Stimulated activated naive CD8-positive, alpha-beta T cell treated with anti-CD3 and anti-CD28 coated beads, Interleukin-15, amount 100 ng/mL, for 72 hours (primary cell): ENCODE results near the gene TMIGD2.
A peak's percentile ranks its signal among the peaks of the same experiment; 100 is the strongest.

ENCODE experiments used
- ATAC-seq: fragments of 150-1000 bp; cut with Tn5 transposase; 2 replicates; pipeline ENCODE4 v1.10.0; 2021; ENCODE audit warnings: mild to moderate bottlenecking, moderate library complexity
- DNase-seq, 2 donors: peaks; one replicate each; pipeline ENCODE4 v3.0.0; 2021 to 2022
- H3K27ac Mint-ChIP-seq, 2 donors: one replicate each; pipeline ENCODE4 v1.8.0; 2022; ENCODE audit warnings: mild to moderate bottlenecking in 2 of 2, mixed read lengths in 2 of 2, moderate library complexity in 2 of 2
- H3K27me3 Mint-ChIP-seq: one replicate; pipeline ENCODE4 v1.8.0; 2022; ENCODE audit warnings: mixed read lengths
- H3K4me1 Mint-ChIP-seq: one replicate; pipeline ENCODE4 v1.8.0; 2022; ENCODE audit warnings: mild to moderate bottlenecking, mixed read lengths
- H3K4me3 Mint-ChIP-seq, 2 donors: one replicate each; pipeline ENCODE4 v1.8.0; 2022; ENCODE audit warnings: mild to moderate bottlenecking in 2 of 2, mixed read lengths in 2 of 2, moderate library complexity in 1 of 2
- H3K9me3 Mint-ChIP-seq, 2 donors: one replicate each; pipeline ENCODE4 v1.8.0; 2022; ENCODE audit warnings: mixed read lengths in 2 of 2

The TMIGD2 gene

DNA sequence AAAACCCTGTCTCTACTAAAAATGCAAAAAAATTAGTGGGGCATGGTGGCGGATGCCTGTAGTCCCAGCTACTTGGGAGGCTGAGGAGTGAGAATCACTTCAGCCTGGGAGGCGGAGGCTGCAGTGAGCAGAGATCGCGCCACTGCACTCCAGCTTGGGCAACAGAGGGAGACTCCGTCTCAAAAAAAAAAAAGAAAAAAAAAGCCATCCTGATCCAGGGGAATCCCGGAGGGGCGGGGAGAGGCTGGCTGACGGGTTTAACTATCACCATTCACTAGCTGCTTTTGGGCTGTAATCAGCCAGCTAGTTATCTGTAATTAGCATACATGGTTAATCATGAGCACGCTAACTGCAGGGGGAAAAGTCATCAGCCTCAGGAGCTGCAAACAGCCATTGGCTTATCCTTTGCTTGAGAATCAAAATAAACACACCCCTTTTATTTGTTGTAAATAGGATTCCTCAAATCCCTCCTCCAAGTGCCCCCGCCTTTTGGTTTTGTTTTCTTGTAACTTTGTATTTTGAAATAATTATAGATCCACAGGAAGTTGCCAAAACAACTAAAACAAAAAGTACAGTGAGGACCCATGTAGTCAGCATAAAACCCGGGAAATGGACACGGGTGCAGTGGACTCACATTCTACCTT, 11.8 kb upstream of the TMIGD2 start:
- no peak overlapping the region for H3K4me3 Mint-ChIP-seq
- no peak for DNase-seq
- no peak for ATAC-seq
- peak overlapping the region in 1 of 2 donors; percentile 82 for H3K27ac Mint-ChIP-seq
- H3K9me3 Mint-ChIP-seq = peaks cover 5% of the 10 kb centered on the region in 2 donors
- H3K27me3 Mint-ChIP-seq = no peaks in the 10 kb centered on the region
- no peaks in the 10 kb centered on the region for H3K4me1 Mint-ChIP-seq

DNA sequence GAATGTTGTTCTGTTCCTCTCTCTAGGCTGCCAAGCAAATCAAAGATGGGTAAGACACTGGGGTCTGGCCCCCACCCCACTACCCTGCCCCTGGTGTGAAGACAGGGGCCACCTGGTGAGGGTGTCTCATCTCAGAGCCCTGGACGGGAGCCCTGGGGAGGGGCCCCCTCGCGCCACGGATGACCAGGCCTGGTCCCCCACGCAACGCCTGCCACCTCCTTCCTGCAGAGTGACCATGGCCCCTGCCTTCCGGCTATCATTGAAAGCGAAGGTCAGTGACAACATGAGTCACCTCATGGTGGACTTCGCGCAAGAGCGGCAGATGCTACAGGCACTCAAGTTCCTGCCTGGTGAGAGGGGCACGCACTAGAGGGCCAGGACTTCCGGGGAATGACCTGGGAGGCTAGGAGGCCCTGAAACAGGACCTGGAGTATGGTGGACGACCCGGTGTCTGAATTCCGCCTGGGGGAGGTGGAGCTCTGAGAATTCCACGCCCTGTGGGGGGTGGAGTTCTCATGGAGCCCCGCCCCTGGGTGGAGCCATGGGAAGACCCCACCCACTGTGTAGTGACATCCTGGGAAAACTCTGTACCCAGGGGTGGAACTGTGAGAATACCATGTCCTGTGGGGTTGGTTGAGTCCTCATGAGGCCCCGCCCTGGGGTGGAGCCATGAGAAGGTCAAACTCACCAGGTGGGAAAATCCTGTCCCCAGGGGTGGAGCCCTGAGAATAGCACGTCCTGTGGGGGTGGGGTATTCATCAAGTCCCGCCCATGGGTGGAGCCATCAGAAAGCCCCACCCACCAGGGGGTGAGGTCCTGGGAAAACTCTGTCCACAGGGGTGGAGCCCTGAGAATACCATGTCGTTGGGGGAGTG, 8.3 kb upstream of the TMIGD2 start:
- Mint-ChIP-seq H3K27me3 (no peaks in the 10 kb centered on the region), H3K4me3 (no peak overlapping the region), H3K9me3 (no peaks in the 10 kb centered on the region), H3K27ac (no peak overlapping the region), H3K4me1 (peaks cover 4% of the 10 kb centered on the region)
- ATAC-seq (no peak), DNase-seq (peak in 1 of 2 donors; percentile 23)

DNA sequence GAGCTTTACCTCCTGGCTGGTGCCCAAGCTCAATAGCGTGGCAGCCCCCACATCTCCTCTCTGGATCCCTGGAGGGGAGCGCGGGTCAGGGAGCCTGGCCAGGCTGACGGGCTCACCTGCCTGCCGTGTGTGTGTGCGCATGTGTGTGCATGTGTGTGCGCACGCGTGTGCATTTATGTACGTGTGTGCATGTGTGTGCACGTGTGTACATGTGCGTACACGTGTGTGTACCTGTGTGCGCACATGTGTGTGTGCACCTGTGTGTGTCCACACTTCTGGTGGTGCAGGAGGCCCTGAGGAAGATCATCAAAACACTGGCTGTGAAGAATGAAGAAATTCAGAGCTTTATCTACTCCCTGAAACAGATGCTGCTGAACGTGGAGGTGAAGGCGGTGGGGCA, 3.5 kb upstream of the TMIGD2 start:
- H3K4me3 Mint-ChIP-seq = peak overlapping the region; percentile 81 to 89
- no peak for DNase-seq
- H3K9me3 Mint-ChIP-seq = no peaks in the 10 kb centered on the region
- peaks cover 44% of the 10 kb centered on the region for H3K4me1 Mint-ChIP-seq
- ATAC-seq = no peak
- no peaks in the 10 kb centered on the region for H3K27me3 Mint-ChIP-seq
- no peak overlapping the region for H3K27ac Mint-ChIP-seq

DNA sequence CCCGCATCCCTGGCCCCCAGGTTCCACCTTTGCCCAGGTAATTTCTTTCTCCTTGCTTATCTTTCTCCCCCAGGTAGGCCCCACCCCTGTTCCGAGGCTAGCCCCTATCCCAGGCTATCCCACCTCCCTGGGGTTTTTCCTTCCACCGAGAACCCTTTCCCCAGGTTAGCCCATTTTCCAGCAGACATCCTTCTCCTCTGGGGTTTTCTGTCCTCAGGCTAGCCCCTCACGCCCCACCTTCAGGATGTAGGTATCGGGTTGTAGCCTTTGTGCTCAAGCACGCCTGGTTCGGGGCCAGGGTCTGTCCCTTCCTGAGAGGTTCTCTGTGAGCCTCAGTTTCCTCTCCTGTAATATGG, 3.0 kb upstream of the TMIGD2 start:
- peak overlapping the region; percentile 81 to 89 for H3K4me3 Mint-ChIP-seq
- ATAC-seq (no peak), DNase-seq (no peak)
- H3K4me1 Mint-ChIP-seq = peaks cover 48% of the 10 kb centered on the region
- H3K27ac Mint-ChIP-seq = peak overlapping the region in 1 of 2 donors; percentile 80
- H3K27me3 Mint-ChIP-seq = no peaks in the 10 kb centered on the region
- H3K9me3 Mint-ChIP-seq = no peaks in the 10 kb centered on the region

DNA sequence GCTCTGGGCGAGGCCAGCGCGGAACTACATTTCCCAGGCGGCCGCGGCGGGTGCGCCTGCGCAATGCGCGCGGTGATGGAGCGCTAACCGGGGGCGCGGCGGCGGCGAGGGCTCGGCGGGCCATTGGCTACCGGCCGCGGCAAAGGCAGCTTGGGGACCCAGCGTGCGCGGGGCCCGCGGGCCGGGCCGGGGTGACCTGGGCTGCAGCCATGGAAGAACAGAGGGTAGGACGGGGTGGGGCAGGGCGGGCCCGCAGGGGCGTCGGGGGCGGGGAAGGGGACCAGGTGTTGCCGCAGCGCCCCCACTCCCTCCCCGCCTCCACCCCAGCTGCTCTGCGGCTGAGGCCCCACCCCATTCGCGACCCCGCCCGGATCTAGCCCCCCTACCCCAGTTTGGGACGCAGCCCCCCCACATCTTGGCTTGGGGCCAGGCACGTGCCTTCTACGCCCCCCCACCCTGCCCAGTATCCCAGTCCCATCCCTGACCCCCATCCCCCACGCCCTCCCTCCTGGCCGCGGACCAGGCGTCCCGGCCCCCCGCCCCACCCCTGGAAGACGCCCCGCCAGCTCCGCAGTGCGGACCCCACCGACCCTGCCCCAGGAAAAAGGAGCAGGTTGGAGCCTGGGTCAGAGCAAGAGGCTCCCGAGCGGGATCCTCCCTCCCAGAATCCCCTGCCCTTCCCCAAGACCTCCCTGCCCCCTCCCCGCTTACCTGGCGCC, 2.5 kb upstream of the TMIGD2 start, which contains the start of gene FSD1:
FSD1 (plus strand) TSS at position 61 of the 719 bp plus-strand sequence; CDS start at position 210, 149 bp downstream.
- H3K9me3 Mint-ChIP-seq = no peaks in the 10 kb centered on the region
- peak within 1 kb of the TSS; percentile 31 to 80 for H3K27ac Mint-ChIP-seq
- H3K27me3 Mint-ChIP-seq = no peaks in the 10 kb centered on the region
- peak within 1 kb of the TSS; percentile 81 to 89 for H3K4me3 Mint-ChIP-seq
- H3K4me1 Mint-ChIP-seq = peaks cover 50% of the 10 kb centered on the region
- ATAC-seq = peak; percentile 91
- peak; percentile 83 to 86 for DNase-seq

DNA sequence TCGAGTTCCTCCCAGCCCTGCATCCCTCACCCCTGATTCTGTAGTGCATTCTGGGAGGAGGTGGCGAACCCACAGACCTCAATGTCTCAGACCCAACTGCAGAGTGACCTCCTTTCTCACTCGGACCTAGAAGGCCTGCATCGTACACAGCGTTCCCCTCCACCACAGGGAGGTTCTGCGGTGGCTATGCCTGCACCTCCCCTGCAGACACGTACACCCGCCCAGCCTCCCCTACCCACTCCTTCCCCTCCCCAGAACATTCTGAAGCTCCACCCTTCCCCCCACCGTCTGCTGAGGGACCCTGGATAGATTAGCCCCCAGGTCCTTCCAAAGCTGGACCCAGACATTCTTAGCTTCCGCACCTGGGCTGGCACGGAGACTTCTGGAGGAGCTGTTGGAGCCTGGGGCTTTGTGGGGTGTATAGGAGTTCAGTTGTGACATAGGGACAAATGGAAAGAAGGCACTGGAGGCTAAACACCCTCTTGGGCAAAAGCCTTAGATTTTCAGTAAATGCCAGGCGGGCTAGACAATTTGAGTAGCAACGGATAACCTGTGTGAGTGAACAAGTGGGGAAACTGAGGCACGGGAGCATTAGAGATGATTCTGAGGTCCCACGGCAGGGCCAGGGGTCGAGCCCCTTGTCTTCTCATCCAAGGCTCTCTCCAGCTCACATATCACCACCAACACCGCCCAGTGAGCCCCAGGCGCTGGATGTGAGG, 1.8 kb upstream of the TMIGD2 start:
- H3K4me1 Mint-ChIP-seq = peaks cover 57% of the 10 kb centered on the region
- no peaks in the 10 kb centered on the region for H3K9me3 Mint-ChIP-seq
- peak overlapping the region; percentile 78 to 81 for H3K4me3 Mint-ChIP-seq
- ATAC-seq (no peak), DNase-seq (no peak)
- H3K27ac Mint-ChIP-seq = peak overlapping the region in 1 of 2 donors; percentile 31
- no peaks in the 10 kb centered on the region for H3K27me3 Mint-ChIP-seq

DNA sequence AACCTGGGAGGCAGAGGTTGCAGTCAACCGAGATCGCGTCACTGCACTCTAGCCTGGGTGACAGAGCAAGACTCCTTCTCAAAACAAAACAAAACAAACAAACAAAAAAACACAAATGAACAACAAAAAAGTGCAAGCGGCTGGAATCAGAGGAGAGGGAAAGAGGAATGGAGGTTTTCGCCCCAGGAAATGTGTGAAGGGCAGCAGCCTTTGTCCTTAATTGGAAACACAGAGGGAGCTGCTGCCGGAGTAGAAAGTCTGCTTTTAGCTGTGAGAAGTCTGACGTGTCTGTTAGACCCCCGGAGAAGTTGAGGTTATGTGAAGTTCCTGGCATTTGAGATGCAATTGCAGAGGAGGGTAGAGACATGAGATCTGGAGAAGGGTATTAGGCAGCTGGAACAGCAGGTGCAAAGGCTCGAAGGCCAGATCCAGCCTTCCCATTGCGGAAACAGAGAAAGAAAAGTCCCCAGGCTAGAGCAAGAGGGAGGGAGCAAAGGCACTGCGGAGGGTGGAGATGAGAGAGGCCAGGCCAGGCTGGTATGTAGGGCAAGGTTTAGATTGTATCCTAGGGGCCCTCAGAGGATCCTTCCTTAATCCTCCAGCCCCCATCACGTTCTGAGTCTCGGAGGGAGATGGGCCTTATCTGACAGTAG, 473 bp downstream of the TMIGD2 start:
- H3K4me3 Mint-ChIP-seq = peak overlapping the region; percentile 83 to 88
- peaks cover 73% of the 10 kb centered on the region for H3K4me1 Mint-ChIP-seq
- peak overlapping the region; percentile 0 to 89 for H3K27ac Mint-ChIP-seq
- no peaks in the 10 kb centered on the region for H3K9me3 Mint-ChIP-seq
- ATAC-seq (peak; percentile 34), DNase-seq (no peak)
- no peaks in the 10 kb centered on the region for H3K27me3 Mint-ChIP-seq

DNA sequence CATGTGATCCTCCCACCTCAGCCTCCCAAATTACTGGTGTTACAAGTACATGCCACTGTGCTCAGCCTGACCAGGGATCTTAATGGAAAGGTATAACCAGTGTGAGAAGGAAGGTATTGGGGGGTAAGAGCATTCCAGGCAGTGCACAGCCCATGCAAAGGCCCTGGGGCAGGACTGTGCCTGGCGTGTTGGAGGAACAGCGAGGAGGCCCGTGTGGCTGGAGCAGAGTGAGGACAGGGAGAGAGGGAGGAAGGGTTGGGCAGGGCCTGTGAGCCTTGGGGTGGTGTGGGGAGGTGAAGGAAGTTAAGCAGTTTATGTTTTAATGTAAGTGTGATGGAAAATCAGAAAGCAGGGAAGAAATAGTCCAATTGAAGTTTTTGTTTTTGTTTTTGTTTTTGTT, 1.6 kb downstream of the TMIGD2 start:
- peaks cover 75% of the 10 kb centered on the region for H3K4me1 Mint-ChIP-seq
- H3K27ac Mint-ChIP-seq = peak overlapping the region in 1 of 2 donors; percentile 75
- no peaks in the 10 kb centered on the region for H3K9me3 Mint-ChIP-seq
- ATAC-seq (no peak), DNase-seq (no peak)
- H3K4me3 Mint-ChIP-seq = peak overlapping the region; percentile 31 to 40
- no peaks in the 10 kb centered on the region for H3K27me3 Mint-ChIP-seq

DNA sequence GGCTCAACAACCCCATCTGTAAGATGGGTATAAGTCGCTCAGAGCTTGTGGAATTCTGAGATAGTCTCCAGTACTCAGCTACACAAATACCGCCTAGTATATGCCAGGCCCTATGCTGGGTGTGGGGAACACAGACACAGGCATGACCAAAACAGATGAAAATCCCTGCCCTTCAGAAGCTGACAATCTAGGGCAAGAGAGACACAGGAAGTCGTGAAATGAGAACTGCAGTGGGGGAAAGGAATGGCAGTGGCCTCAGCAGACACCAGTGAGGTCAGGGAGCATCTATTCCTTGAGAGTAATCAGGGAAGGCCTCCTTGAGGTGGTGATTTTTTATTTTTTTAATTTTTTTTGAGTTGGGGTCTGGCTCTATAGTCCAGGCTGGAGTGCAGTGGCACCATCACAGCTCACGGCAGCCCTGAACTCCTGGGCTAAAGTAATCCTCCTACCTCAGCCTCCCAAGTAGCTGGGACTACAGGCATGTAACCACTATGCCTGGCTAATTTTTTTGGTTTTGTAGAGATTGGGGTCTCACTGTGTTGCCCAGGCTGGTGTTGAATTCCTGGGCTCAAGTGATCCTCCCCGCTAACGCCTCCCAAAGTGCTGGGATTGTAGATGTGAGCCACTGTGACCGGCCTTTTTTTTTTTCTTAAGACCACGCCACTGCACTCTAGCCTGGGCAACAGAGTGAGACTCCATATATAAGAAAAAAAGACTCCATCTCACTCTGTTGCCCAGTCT, 3.2 kb downstream of the TMIGD2 start:
- DNase-seq (no peak), ATAC-seq (no peak)
- peak overlapping the region in 1 of 2 donors; percentile 0 for H3K27ac Mint-ChIP-seq
- no peaks in the 10 kb centered on the region for H3K9me3 Mint-ChIP-seq
- H3K4me3 Mint-ChIP-seq = no peak overlapping the region
- H3K27me3 Mint-ChIP-seq = no peaks in the 10 kb centered on the region
- peaks cover 64% of the 10 kb centered on the region for H3K4me1 Mint-ChIP-seq

DNA sequence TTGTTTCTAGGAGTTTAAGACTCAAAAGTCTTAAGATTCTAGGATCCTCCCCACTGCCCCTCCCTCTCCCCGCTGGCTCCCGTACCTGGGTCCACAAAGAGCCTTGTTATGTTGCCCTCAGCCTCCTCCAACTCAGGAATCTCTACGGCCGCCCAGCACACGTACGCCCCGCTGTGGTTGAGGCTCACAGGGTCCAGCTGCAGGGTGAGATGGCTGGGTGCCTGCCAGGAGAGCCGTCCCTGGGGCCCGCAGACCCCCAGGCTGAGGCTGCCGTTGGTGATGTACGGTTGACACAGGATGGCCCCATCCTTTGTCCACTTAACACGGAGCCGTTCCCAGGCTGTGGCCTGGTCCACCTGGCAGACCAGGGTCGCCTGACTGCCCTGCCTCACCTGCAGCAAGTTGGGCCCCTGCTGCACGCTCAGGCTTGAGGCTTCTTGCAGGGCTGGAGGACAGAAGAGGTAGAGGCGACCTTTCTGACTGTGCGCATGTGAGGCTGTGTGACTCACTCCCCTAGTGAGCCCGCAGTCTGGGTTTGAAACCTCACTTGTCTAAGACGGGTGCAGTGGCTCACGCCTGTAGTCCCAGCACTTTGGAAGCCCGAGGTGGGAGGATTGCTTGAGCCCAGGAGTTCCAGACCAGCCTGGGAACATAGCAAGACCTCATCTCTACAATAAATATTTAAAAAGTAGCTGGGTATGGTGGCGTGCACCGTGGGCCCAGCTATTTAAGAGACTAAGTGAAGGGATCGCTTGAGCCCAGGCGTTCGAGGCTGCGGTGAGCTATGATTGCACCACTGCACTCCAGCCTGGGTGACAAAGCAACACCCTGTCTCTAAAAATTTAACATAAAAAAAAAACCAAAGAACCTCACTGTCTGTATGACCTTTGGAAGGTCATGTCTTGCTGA, 4.0 kb downstream of the TMIGD2 start:
- peak; percentile 78 for ATAC-seq
- Mint-ChIP-seq H3K27ac (no peak overlapping the region), H3K27me3 (no peaks in the 10 kb centered on the region), H3K4me3 (no peak overlapping the region), H3K4me1 (peaks cover 56% of the 10 kb centered on the region), H3K9me3 (no peaks in the 10 kb centered on the region)
- DNase-seq = peak; percentile 30 to 33

DNA sequence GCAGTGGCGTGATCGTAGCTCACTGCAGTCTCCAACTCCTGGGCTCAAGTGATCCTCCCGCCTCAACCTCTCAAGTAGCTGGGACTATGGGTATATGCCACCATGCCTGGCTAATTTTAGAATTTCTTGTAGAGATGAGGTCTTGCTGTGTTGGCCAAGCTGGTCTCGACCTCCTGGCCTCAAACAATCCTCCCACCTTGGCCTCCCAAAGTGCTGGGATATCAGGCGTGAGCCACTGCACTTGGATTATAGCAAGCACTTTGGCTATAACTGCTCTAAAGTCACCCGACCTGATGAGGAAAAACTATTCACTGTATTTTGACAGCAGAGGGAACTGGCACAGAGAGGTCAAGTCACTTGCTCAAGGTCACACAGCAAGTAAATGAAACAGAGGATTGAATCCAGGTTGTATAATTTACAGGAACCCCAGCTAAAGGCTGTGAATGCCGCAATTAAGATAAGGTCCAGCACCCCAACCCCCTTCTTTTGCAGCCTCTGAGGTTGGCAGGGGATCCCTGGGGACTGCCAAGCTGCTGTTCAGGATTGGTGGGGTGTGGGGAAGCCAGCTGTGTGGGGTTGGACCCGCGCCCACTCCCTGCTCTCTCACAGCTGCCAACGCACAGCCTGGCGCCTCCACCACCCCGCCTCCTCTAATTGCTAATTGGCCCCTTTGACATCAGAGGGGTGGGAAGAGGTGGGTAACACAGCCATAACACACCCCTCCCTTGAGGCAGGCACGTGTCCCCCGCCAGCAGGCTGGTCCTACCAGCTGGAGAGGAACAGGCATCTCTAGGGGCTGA, 6.0 kb downstream of the TMIGD2 start:
- no peaks in the 10 kb centered on the region for H3K27me3 Mint-ChIP-seq
- peak overlapping the region in 1 of 2 donors; percentile 85 for H3K27ac Mint-ChIP-seq
- ATAC-seq (no peak), DNase-seq (no peak)
- H3K4me3 Mint-ChIP-seq = no peak overlapping the region
- H3K4me1 Mint-ChIP-seq = peaks cover 36% of the 10 kb centered on the region
- no peaks in the 10 kb centered on the region for H3K9me3 Mint-ChIP-seq

DNA sequence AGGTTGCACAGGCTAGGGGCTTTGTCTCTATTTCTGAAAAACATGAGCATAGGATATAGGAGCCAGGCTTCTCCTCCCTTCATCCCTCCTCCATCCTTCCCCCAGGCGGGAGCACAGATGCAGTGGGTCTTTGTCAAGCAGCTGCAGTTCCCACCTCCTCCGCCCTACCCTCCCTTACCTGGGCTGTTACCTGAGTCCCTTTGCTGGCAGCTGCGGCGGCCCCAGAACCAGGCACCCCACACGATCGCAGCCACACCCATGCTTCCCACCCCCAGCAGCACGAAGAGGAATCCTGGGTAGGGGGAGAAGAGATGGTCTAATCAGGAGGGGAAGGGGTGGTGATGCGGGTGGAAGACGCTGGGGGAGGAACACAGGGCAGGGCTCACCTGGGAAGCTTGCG, 7.8 kb downstream of the TMIGD2 start:
- Mint-ChIP-seq H3K27me3 (no peaks in the 10 kb centered on the region), H3K4me1 (peaks cover 25% of the 10 kb centered on the region), H3K9me3 (no peaks in the 10 kb centered on the region), H3K27ac (no peak overlapping the region), H3K4me3 (no peak overlapping the region)
- no peak for DNase-seq
- ATAC-seq = no peak

DNA sequence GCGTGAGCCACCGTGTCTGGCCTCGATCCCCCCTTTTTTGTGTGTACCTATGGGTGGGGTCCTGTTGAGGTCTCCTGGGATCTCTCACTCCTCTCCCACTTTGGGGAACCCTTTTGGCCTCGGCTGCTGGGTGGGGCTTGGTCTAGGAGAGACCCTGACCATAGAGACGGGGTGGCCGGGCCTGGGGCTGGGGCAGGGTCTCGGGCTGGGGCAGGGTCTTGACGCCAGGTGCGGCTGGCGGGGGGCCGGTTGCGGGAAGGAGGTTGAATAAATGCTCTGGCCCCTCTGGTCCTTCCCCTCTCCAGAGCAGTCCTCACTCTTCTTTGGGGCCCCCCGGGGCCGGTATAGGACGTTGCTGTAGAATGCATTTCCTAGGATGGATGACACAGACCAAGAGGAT, 9.7 kb downstream of the TMIGD2 start:
- Mint-ChIP-seq H3K27me3 (no peaks in the 10 kb centered on the region), H3K27ac (no peak overlapping the region), H3K4me1 (peaks cover 8% of the 10 kb centered on the region), H3K4me3 (no peak overlapping the region), H3K9me3 (no peaks in the 10 kb centered on the region)
- ATAC-seq (no peak), DNase-seq (no peak)
